ENCODE measurements around the gene TTC3.

The TTC3 gene

GRCh38 chr21:37153935-37154350 lies 80.9 kb downstream of the TTC3 start:
- no peak for DNase-seq (ENCODE audit: extremely low read depth, low read depth)
- TF ChIP-seq, protein P1, sequence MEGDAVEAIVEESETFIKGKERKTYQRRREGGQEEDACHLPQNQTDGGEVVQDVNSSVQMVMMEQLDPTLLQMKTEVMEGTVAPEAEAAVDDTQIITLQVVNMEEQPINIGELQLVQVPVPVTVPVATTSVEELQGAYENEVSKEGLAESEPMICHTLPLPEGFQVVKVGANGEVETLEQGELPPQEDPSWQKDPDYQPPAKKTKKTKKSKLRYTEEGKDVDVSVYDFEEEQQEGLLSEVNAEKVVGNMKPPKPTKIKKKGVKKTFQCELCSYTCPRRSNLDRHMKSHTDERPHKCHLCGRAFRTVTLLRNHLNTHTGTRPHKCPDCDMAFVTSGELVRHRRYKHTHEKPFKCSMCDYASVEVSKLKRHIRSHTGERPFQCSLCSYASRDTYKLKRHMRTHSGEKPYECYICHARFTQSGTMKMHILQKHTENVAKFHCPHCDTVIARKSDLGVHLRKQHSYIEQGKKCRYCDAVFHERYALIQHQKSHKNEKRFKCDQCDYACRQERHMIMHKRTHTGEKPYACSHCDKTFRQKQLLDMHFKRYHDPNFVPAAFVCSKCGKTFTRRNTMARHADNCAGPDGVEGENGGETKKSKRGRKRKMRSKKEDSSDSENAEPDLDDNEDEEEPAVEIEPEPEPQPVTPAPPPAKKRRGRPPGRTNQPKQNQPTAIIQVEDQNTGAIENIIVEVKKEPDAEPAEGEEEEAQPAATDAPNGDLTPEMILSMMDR (IDR thresholded peaks at IDR 0.05; ENCODE audit: low read depth, low read length), result no peak

- TF ChIP-seq, protein P1 (IDR thresholded peaks at IDR 0.05; ENCODE audit: low read depth, low read length), result no peak
- DNase-seq (ENCODE audit: extremely low read depth, low read depth), result no peak
Observed at GRCh38 chr21:37155186-37155585, 82.1 kb downstream of the TTC3 start.

DNA sequence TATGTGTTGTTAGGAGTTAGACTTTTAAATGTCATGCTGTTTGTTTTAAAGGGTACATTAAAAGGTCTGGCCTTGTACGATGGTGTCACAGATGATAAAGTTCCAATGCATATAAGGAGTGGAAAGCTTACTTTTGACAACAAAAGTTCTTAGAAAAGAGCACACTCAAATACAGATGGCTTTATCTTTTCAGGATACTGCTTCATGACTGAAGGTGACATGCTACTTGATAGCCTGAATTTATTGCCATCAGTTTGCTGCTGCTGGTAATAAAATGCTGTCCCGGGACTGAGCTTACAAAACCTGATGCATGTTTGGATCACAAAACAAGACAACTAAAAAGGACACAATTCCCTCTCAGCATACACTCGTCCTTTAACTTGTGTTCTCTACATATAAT lies 84.9 kb downstream of the TTC3 start:
- TF ChIP-seq, protein P1 (IDR thresholded peaks at IDR 0.05; ENCODE audit: low read depth, low read length), result no peak
- DNase-seq (ENCODE audit: extremely low read depth, low read depth), result no peak

- DNase-seq (ENCODE audit: extremely low read depth, low read depth), result no peak
- TF ChIP-seq, protein P1 (IDR thresholded peaks at IDR 0.05; ENCODE audit: low read depth, low read length), result no peak
Observed at GRCh38 chr21:37159053-37159776, 86.2 kb downstream of the TTC3 start.

DNA sequence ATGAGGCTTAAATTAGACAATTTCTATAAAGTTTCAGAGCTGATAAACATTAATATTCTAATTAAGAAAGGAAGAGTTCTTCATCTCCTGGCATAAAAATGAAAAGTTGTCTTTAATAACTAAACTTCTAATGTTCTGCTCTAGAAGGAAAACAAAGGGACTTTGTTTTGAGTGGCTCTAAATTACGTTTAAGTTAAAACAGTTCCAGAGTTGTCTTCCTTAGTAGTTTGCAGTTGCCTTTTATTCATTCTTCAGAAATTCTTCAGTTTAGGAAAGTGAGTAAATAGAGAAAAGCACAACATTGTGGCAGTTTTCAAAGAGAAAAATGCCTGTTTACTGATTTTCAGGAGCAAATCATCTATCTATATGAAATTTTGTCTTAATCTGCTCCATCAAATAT lies 86.9 kb downstream of the TTC3 start:
- TF ChIP-seq, protein P1 (IDR thresholded peaks at IDR 0.05; ENCODE audit: low read depth, low read length), result no peak
- DNase-seq (ENCODE audit: extremely low read depth, low read depth), result no peak

DNA sequence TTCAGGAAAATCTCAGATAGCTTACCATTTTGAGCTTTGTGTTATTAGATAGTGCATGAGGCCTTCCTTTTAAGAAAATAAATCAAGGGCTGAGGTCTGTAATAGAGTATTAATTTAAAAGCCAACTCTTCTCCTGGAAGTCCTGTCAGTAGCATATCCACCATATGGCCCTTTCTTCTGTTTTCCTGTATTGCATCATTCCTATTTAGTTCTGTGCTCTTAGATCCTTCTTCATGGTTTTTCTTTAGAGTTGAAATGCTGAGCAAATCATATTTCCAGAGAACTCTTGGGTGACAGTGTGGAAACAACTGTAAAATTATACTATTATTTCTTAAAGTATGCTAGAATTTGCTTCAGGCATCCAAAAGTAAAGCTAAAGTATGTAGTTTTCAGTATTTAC lies 91.7 kb downstream of the TTC3 start:
- TF ChIP-seq, protein P1 (IDR thresholded peaks at IDR 0.05; ENCODE audit: low read depth, low read length), result no peak
- DNase-seq (ENCODE audit: extremely low read depth, low read depth), result no peak

- peak; percentile 11 for DNase-seq (ENCODE audit: extremely low read depth, low read depth)
- TF ChIP-seq, protein P1 (IDR thresholded peaks at IDR 0.05; ENCODE audit: low read depth, low read length), result no peak
Observed at GRCh38 chr21:37165586-37165985, 92.5 kb downstream of the TTC3 start.

Data from AG09319 (cell line).